ENCODE data around the gene FPGT.

- TF ChIP-seq CTCF (IDR thresholded peaks at IDR 0.05; ENCODE audit: poor library complexity), result no peak
- no peak for TF ChIP-seq EZH2 (IDR thresholded peaks at IDR 0.05; ENCODE audit: borderline replicate concordance)
Observed at GRCh38 chr1:74205266-74205665, 7.2 kb downstream of the FPGT start.
